HepG2 (cell line): ENCODE results near the gene MFAP3L. TPM values are rescaled to one million over a fixed set of nuclear protein-coding genes. Genes with fewer than 3 reads are reported as not detected.

Experiments used
- ARNT2 ChIP-seq: sonication (generic); formaldehyde crosslinking; IDR thresholded peaks from 2 replicates; pipeline ENCODE4 v1.8.0; 2022; ENCODE audit warnings: mild to moderate bottlenecking, low read depth, missing genetic modification reagents, moderate library complexity
- ATF7-NPFF ChIP-seq: sonication (generic); formaldehyde crosslinking; IDR thresholded peaks from 2 replicates; pipeline ENCODE4 v1.8.1; 2023; ENCODE audit warnings: mild to moderate bottlenecking, low read depth, missing genetic modification reagents, moderate library complexity
- MAFG ChIP-seq: sonication (generic); formaldehyde crosslinking; IDR thresholded peaks from 2 replicates; pipeline ENCODE4 v1.5.1; 2020; ENCODE audit warnings: mild to moderate bottlenecking, missing genetic modification reagents
- MED1 ChIP-seq: sonication (generic); formaldehyde crosslinking; IDR thresholded peaks from 2 replicates; pipeline ENCODE4 v1.4.0; 2020; ENCODE audit warnings: missing genetic modification reagents
- NR2F6 ChIP-seq, 2 experiments: IDR thresholded peaks; 2 replicates each; pipeline ENCODE4 v1.6.1; 2016; ENCODE audit warnings: antibody characterized with exemption in 1 of 2, mild to moderate bottlenecking in 1 of 2
- PPARG ChIP-seq: conservative IDR thresholded peaks from 2 replicates; pipeline ENCODE4 v1.6.1; 2016; ENCODE audit warnings: missing biosample characterization, missing genetic modification reagents
- SAFB2 ChIP-seq: sonication (generic); formaldehyde crosslinking; IDR thresholded peaks from 2 replicates; pipeline ENCODE4 v1.5.1; 2020; ENCODE audit warnings: missing genetic modification reagents, low read depth, mild to moderate bottlenecking, borderline replicate concordance
- SIN3A ChIP-seq: IDR thresholded peaks from 2 replicates; pipeline ENCODE4 v1.6.1; 2011; ENCODE audit warnings: low read depth, mild to moderate bottlenecking, control low read depth, low read length, borderline replicate concordance
- SMARCE1 ChIP-seq: fragments of 450-650 bp; IDR thresholded peaks from 2 replicates; pipeline ENCODE4 v1.6.1; 2017; ENCODE audit warnings: borderline replicate concordance
- ZFAT ChIP-seq: sonication (generic); formaldehyde crosslinking; conservative IDR thresholded peaks from 2 replicates; pipeline ENCODE4 v1.8.1; 2023; ENCODE audit warnings: missing genetic modification reagents, inconsistent platforms
- ZFX ChIP-seq: sonication (generic); formaldehyde crosslinking; IDR thresholded peaks from 2 replicates; pipeline ENCODE4 v1.4.0; 2020; ENCODE audit warnings: mild to moderate bottlenecking, low read depth, missing genetic modification reagents, moderate library complexity
- ZNF121 ChIP-seq: sonication (generic); formaldehyde crosslinking; IDR thresholded peaks from 2 replicates; pipeline ENCODE4 v1.5.0; 2020; ENCODE audit warnings: mild to moderate bottlenecking, missing genetic modification reagents
- ZNF207 ChIP-seq: fragments of 450-650 bp; IDR thresholded peaks from 2 replicates; pipeline ENCODE4 v1.6.1; 2016; ENCODE audit warnings: antibody characterized with exemption, borderline replicate concordance
- ZNF567 ChIP-seq: sonication (generic); formaldehyde crosslinking; IDR thresholded peaks from 2 replicates; pipeline ENCODE4 v1.8.1; 2023; ENCODE audit warnings: mild to moderate bottlenecking, missing genetic modification reagents, borderline replicate concordance
- ZNF790 ChIP-seq: sonication (generic); formaldehyde crosslinking; IDR thresholded peaks from 2 replicates; pipeline ENCODE4 v1.8.0; 2022; ENCODE audit warnings: missing genetic modification reagents, mild to moderate bottlenecking, borderline replicate concordance
- ZSCAN30 ChIP-seq: sonication (generic); formaldehyde crosslinking; IDR thresholded peaks from 2 replicates; pipeline ENCODE4 v1.5.0; 2020; ENCODE audit warnings: mild to moderate bottlenecking, missing genetic modification reagents
- polyA plus RNA-seq, 8 experiments: library from polyadenylated mRNA; depleted of rRNA in 3 of 8; stranded (reverse) in 7 of 8; unstranded in 1 of 8; fragments of >200 nt; fragmentation: Illumina TruSeq in 4 of 8; extraction: Trizol in 4 of 8; gene quantifications; 2 replicates each; pipeline versions ENCODE4 v1.2.1 to v1.2.3, GENCODE V29; 2011 to 2016; ENCODE audit warnings: low read depth in 4 of 8, missing spikeins in 1 of 8, mixed read lengths in 1 of 8; ENCODE audit not compliant: insufficient read depth in 1 of 8
- total RNA-seq, 5 experiments: library from RNA; depleted of rRNA; stranded (reverse); fragments of >200 nt; fragmentation: Illumina TruSeq; extraction: Trizol; gene quantifications; 2 replicates each; pipeline ENCODE4 v1.2.3, GENCODE V29; 2016; ENCODE audit warnings: low read depth in 1 of 5
- TF ChIP-seq, protein P1 (sequence below): sonication (generic); formaldehyde crosslinking; IDR thresholded peaks from 2 replicates; pipeline ENCODE4 v1.8.0; 2022; ENCODE audit warnings: missing genetic modification reagents, mild to moderate bottlenecking, moderate library complexity, borderline replicate concordance
- TF ChIP-seq, protein P2 (sequence below): sonication (generic); formaldehyde crosslinking; IDR thresholded peaks from 2 replicates; pipeline ENCODE4 v1.4.0; 2020; ENCODE audit warnings: missing genetic modification reagents; ENCODE audit errors: not compliant biosample characterization
- TF ChIP-seq, protein P3 (sequence below): sonication (generic); formaldehyde crosslinking; IDR thresholded peaks from 2 replicates; pipeline ENCODE4 v1.5.0; 2020; ENCODE audit warnings: missing genetic modification reagents
- TF ChIP-seq, protein P4 (sequence below): sonication (generic); formaldehyde crosslinking; IDR thresholded peaks from 2 replicates; pipeline ENCODE4 v1.5.0; 2020; ENCODE audit warnings: missing genetic modification reagents
- TF ChIP-seq, protein P5 (sequence below): sonication (generic); formaldehyde crosslinking; IDR thresholded peaks from 2 replicates; pipeline ENCODE4 v1.5.1; 2020; ENCODE audit warnings: mild to moderate bottlenecking, missing genetic modification reagents, borderline replicate concordance

Gene MFAP3L
- total and polyA plus RNA-seq, 2 of the 13 experiments (the other 11 are each of a cell fraction or from before 2014, with no cell fraction given), result 1.5 to 3.6 TPM

DNA sequence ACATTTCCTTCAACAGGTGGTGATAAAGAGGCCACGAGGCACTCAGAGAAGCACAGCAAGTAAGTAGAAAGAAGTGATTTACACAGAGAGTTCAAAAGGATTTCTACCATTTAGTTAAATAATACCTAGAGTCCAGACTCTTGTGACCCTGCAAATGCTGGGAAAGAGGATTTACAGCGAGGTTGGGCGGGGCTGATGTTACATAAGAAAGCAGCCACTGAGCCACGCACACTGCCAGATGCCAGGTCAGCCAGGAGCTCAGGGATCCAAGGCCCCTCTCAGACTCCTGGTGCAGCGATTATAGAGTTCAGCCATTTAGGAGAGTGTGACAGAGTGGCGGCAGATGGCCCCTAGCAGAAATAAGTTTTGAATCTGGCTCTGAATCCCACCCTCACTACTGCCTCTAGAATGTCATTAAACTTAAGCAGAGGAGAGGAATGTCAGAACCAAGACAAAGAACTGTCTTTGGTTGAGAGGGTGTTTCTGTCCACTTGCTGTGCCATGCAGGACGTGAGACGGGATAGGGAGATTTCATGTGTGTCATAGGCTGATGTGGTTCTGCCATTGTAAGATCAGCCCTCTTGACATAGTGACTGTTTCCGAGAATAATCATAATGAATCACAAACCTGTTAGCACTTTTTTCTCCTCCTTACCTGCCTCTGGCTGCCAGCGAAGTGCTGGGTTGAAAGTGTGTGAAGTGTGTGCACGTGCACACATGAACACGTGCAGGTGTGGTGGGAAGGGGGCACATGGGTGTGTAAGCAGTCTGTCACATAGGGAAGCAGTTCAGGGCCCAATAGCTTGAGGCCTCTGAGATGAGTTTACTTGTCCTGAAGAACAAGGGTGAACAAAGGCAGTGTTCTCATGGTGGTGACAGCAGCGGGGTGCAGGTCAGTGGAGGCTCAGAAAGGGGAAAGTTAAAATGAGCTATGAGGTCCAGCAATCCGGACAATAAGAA is 50.1 kb downstream of the MFAP3L start (continued):
- TF ChIP-seq, protein P1, sequence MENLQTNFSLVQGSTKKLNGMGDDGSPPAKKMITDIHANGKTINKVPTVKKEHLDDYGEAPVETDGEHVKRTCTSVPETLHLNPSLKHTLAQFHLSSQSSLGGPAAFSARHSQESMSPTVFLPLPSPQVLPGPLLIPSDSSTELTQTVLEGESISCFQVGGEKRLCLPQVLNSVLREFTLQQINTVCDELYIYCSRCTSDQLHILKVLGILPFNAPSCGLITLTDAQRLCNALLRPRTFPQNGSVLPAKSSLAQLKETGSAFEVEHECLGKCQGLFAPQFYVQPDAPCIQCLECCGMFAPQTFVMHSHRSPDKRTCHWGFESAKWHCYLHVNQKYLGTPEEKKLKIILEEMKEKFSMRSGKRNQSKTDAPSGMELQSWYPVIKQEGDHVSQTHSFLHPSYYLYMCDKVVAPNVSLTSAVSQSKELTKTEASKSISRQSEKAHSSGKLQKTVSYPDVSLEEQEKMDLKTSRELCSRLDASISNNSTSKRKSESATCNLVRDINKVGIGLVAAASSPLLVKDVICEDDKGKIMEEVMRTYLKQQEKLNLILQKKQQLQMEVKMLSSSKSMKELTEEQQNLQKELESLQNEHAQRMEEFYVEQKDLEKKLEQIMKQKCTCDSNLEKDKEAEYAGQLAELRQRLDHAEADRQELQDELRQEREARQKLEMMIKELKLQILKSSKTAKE, result peak; percentile 36; the same call in 1 of the 2 replicates
- TF ChIP-seq MAFG (CRISPR knock-in tag), result no peak
- TF ChIP-seq ZNF790 (CRISPR knock-in tag), result no peak
- no peak for TF ChIP-seq ZFX (CRISPR knock-in tag)
- TF ChIP-seq ZNF567 (CRISPR knock-in tag), result no peak
- TF ChIP-seq PPARG (CRISPR knock-in tag), result no peak
- no peak for TF ChIP-seq ZFAT (CRISPR knock-in tag)
- TF ChIP-seq, protein P2, sequence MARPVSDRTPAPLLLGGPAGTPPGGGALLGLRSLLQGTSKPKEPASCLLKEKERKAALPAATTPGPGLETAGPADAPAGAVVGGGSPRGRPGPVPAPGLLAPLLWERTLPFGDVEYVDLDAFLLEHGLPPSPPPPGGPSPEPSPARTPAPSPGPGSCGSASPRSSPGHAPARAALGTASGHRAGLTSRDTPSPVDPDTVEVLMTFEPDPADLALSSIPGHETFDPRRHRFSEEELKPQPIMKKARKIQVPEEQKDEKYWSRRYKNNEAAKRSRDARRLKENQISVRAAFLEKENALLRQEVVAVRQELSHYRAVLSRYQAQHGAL (CRISPR knock-in tag), result no peak
- TF ChIP-seq MED1, result 0 out of 2 replicates have a peak, but pooled peaks have one; percentile 32
- TF ChIP-seq SIN3A, result no peak
- no peak for TF ChIP-seq ZSCAN30 (CRISPR knock-in tag)
- TF ChIP-seq, protein P3, sequence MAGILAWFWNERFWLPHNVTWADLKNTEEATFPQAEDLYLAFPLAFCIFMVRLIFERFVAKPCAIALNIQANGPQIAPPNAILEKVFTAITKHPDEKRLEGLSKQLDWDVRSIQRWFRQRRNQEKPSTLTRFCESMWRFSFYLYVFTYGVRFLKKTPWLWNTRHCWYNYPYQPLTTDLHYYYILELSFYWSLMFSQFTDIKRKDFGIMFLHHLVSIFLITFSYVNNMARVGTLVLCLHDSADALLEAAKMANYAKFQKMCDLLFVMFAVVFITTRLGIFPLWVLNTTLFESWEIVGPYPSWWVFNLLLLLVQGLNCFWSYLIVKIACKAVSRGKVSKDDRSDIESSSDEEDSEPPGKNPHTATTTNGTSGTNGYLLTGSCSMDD (CRISPR knock-in tag), result no peak
- no peak for TF ChIP-seq ZNF121 (CRISPR knock-in tag)
- peak; percentile 23; the same call in 1 of the 2 replicates for TF ChIP-seq ARNT2 (CRISPR knock-in tag)
- TF ChIP-seq ATF7-NPFF (CRISPR knock-in tag), result no peak
- TF ChIP-seq NR2F6 (IDR thresholded peaks at IDR 0.05), result no peak
- peak; percentile 68 for TF ChIP-seq NR2F6 (CRISPR knock-in tag; IDR thresholded peaks at IDR 0.05)
- TF ChIP-seq, protein P4, sequence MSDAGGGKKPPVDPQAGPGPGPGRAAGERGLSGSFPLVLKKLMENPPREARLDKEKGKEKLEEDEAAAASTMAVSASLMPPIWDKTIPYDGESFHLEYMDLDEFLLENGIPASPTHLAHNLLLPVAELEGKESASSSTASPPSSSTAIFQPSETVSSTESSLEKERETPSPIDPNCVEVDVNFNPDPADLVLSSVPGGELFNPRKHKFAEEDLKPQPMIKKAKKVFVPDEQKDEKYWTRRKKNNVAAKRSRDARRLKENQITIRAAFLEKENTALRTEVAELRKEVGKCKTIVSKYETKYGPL (CRISPR knock-in tag), result peak; percentile 88
- TF ChIP-seq SMARCE1, result no peak
- no peak for TF ChIP-seq SAFB2
- no peak for TF ChIP-seq ZNF207
- TF ChIP-seq, protein P5, sequence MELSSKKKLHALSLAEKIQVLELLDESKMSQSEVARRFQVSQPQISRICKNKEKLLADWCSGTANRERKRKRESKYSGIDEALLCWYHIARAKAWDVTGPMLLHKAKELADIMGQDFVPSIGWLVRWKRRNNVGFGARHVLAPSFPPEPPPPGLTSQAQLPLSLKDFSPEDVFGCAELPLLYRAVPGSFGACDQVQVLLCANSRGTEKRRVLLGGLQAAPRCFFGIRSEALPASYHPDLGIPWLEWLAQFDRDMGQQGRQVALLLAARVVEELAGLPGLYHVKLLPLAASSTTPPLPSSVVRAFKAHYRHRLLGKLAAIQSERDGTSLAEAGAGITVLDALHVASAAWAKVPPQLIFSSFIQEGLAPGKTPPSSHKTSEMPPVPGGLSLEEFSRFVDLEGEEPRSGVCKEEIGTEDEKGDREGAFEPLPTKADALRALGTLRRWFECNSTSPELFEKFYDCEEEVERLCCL (CRISPR knock-in tag), result no peak
